Stimulated activated CD8-positive, alpha-beta memory T cell treated with anti-CD3 and anti-CD28 coated beads, Interleukin-7, amount 100 ng/mL, for 48 hours (primary cell): ENCODE results near the gene GPR21.
A peak's percentile ranks its signal among the peaks of the same experiment; 100 is the strongest.

Source experiments
- DNase-seq, 2 donors: peaks; one replicate each; pipeline ENCODE4 v3.0.0-alpha.2; 2020; ENCODE audit warnings: low read depth in 1 of 2; ENCODE audit errors: extremely low read depth in 1 of 2

The GPR21 gene, protein sequence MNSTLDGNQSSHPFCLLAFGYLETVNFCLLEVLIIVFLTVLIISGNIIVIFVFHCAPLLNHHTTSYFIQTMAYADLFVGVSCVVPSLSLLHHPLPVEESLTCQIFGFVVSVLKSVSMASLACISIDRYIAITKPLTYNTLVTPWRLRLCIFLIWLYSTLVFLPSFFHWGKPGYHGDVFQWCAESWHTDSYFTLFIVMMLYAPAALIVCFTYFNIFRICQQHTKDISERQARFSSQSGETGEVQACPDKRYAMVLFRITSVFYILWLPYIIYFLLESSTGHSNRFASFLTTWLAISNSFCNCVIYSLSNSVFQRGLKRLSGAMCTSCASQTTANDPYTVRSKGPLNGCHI

GRCh38 chr9:123033352-123033751 is at the start of gene GPR21:
GPR21 (plus strand) TSS chr9:123033667; CDS start chr9:123034567, 900 bp downstream.
- DNase-seq = no peak

DNA sequence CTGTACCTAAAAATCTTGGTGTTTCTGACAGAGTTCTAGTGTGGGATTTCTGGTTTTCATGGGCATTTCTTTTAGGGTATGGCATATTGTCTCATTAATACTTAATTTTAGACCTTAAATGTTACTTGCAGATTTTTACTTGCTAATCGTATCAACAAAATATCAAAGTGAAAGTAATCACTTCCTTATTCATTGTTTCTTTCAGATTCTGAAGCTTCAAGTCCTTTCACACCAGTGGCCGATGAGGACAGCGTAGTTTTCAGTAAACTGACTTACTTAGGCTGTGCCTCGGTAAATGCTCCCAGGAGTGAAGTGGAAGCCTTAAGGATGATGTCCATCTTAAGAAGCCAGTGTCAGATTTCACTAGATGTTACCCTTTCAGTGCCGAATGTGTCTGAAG is 47.5 kb upstream of the GPR21 start:
- DNase-seq = no peak

- DNase-seq = no peak
Observed at GRCh38 chr9:122988141-122988540, 45.3 kb upstream of the GPR21 start.

- no peak for DNase-seq
Observed at GRCh38 chr9:122988920-122989621, 44.4 kb upstream of the GPR21 start.

DNA sequence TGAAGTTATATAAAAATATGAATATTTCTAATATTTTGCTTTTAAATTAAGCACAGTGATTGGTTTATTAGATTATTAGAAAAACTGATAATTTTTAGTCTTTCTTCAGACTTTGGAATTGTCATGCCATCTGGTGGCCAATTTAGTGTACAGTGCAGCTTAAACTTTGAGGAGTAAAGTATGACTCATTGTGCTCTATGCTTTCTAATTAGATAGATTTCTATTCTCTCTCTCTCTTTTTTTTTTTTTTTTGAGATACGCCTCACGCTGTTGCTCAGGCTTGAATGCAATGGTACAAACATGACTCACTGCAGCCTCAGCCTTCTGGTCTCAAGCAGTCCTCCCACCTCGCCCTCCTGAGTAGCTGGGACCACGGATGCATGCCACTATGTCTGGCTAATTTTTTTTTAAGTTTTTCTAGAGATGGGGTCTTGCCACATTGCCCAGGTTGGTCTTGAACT is 42.1 kb upstream of the GPR21 start:
- DNase-seq = peak in 1 of 2 donors; percentile 25

DNA sequence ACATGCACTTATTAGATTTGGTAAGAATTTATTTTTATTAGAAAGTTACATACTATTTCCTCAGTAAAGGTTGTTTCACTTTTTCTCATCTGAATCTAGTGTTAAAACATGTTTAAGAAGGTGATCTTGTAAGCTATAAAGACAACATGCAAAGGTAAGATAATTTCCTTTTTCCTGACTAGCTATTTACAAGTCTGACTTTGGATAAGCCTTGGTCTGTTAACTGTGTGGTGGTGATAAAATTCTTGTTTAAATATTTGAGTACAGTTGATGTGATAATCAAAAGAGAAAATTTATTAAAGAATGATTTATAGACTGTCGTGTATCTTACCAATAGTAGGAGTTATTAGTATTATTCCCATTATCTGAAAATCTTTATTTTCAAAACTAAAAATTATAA is 36.9 kb upstream of the GPR21 start:
- no peak for DNase-seq

- DNase-seq = no peak
Observed at GRCh38 chr9:122998448-122998847, 35.0 kb upstream of the GPR21 start.

GRCh38 chr9:123000371-123001068 is 32.9 kb upstream of the GPR21 start:
- DNase-seq = no peak

- no peak for DNase-seq
Observed at GRCh38 chr9:123002754-123003153, 30.7 kb upstream of the GPR21 start.

- no peak for DNase-seq
Observed at GRCh38 chr9:123003466-123003865, 30.0 kb upstream of the GPR21 start.

DNA sequence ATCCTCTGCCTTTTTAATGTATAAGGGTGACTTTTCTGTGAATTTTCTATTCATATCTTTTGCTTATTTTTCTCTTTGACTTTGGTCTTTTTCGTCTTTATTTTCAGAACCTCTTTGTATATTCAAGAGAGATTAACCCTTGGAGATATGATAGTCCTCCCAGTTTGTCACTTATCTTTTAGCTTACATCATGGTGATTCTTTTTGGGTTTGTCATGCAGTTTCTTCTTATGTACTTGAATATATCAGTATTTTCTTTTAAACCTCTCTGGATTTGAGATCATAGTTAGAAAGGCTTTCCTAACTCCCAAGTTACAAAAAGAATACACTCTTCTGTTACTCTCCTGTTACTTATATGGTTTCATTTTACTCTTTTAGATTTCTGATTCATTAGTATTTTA is 27.5 kb upstream of the GPR21 start:
- DNase-seq = no peak

- no peak for DNase-seq
Observed at GRCh38 chr9:123007269-123007668, 26.2 kb upstream of the GPR21 start.

- DNase-seq = no peak
Observed at GRCh38 chr9:123008909-123009308, 24.6 kb upstream of the GPR21 start.

DNA sequence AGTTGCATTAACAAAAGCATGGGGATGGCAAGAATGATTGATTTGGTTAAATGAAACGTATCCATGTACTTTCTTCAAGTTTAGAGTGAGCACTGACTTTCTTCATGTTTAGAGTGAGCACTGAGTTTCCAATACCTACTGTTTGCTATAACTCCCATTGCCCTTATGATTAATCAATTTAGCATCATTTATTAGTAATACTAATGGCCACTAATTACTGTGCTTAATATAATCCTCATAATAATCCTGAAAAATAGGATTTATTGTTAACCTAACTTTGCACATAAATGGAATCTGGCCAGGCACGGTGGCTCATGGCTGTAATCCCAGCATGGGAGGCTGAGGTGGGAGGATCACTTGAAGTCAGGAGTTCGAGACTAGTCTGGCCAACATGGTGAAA is 22.1 kb upstream of the GPR21 start:
- no peak for DNase-seq

DNA sequence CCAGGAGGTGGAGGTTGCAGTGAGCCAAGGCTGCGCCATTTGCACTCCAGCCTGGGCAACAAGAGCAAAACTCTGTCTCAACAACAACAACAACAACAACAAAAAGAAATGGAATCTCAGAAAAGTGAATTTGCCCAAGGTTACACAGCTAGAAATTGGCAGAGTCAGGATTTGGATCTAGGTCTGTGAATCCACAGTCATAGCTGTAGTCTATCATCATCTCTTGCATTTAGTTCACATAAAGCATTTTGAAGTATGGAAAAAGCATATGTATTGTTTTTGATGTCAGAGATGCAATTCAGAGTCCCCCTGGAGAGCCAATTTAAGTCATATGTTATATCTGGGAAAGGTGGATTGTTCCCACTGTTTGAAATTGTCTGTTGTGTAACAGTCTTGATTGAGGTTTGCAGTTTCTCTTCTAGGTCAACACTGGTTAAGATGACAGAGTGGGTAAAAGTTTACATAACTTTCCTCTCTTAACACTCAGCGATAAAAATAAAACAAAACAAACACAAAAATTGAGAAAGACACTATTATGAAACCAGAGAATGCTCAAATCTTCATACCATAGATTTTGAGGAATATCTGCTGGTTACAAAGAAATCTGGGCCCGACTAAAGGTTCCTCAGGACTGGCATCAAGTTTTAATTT is 21.5 kb upstream of the GPR21 start:
- DNase-seq = no peak

- no peak for DNase-seq
Observed at GRCh38 chr9:123016631-123017030, 16.8 kb upstream of the GPR21 start.

- no peak for DNase-seq
Observed at GRCh38 chr9:123020796-123021195, 12.7 kb upstream of the GPR21 start.

DNA sequence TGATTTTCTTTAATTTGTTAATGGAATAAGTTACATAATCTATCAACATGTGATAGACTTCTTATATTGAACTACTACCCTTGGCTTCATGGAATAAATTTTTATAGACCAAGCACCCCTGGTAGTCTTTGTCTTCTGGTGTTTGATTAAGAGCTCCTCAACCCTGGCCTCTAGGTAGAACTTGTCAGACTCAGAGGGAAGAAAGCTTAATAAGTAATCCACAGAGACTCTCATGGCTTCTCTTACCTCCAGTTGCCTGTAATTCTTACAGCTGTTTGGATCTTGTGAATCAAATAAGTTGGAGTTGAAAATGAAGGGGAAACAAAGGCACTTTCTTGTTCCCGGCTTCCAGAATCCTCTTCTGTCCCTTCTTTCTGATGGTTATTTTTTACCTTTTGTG is 7.0 kb upstream of the GPR21 start:
- no peak for DNase-seq

DNA sequence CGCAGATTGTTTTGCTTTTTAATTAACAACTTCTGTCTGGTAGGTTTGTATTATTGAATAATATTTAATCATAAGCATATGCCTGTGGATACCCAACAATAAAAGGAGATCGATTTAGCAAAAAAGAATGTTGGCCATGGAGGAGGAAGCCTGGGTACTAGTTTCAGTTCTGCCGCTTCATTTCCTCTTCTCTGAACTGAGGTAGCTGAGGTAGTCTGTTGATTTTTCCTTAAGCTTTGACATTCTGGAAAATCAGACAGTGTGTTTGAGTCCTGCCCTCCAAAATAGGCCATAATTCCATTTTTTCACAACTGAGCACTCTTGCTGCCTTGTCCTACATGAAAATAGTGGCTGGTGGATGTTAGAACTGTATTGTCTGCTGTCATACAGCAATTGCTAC is 6.0 kb upstream of the GPR21 start:
- DNase-seq = no peak

DNA sequence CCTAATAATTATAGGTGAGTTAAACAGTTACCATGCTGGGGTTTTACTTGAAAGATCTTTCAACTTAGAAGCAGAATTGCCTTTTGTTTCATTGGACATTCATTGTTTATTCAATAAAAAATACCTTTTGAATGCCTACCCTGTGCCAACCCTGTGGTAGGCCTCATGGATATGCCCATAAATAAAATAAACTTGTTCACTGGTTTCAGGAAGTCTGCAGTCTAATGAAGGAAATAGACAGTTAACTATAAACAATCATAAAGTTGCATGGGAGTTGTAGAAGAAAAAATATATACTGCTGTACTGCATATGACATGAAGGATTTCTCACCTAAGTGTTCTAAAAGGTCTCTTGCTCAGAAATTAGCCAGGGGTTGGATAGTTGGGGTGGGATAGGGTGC is 5.3 kb upstream of the GPR21 start:
- DNase-seq = no peak

DNA sequence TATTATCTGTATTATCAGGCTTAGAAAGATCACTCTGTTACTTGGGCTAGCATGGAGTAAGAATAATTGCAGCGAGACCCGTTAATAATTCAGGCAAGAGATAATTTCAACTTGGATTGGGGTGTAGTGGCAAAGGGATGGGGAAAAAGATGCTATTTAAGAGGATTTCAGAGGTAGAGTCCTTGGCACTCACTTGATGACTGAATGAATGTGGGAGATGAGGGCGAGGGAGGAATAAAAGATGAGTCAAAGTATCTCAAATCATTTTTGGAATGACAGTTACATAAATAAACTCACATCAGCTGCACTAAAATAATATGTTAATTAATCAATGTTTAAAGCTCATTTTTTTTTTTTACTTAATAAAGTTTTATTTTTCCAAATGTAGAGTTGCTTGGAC is 4.5 kb upstream of the GPR21 start:
- no peak for DNase-seq
